HG03442 (cell line): ENCODE data around the gene SH3RF2.
"Not testable (repeated sequence)": the region's sequence is repeated elsewhere in the genome, so short reads cannot be mapped to it uniquely, and the experiment has no call there.

Experiments used
- ATAC-seq: cut with Tn5 transposase; IDR thresholded peaks from one replicate; pipeline ENCODE4 v1.9.1; 2021; ENCODE audit warnings: mild to moderate bottlenecking, moderate library complexity; ENCODE audit not compliant: unreplicated experiment

The SH3RF2 gene

GRCh38 chr5:145978171-145978570 is 41.8 kb downstream of the SH3RF2 start:
- ATAC-seq, result no peak

- no peak for ATAC-seq
Measured at GRCh38 chr5:145978708-145979107, 42.3 kb downstream of the SH3RF2 start.

- ATAC-seq, result no peak
Measured at GRCh38 chr5:145979270-145980223, 43.2 kb downstream of the SH3RF2 start.

GRCh38 chr5:145980259-145980658 is 43.9 kb downstream of the SH3RF2 start:
- no peak for ATAC-seq

GRCh38 chr5:145980718-145981117 is 44.3 kb downstream of the SH3RF2 start:
- no peak for ATAC-seq

- no peak for ATAC-seq
Measured at GRCh38 chr5:145981589-145982571, 45.5 kb downstream of the SH3RF2 start.

GRCh38 chr5:145982572-145983318 is 46.4 kb downstream of the SH3RF2 start:
- no peak for ATAC-seq

GRCh38 chr5:145983446-145983845 is 47.1 kb downstream of the SH3RF2 start:
- ATAC-seq, result no peak

GRCh38 chr5:145984072-145984471 is 47.7 kb downstream of the SH3RF2 start:
- ATAC-seq, result no peak

- ATAC-seq, result no peak
Measured at GRCh38 chr5:145987856-145988255, 51.5 kb downstream of the SH3RF2 start.

- no peak for ATAC-seq
Measured at GRCh38 chr5:145988993-145989392, 52.6 kb downstream of the SH3RF2 start.

GRCh38 chr5:145989428-145989827 is 53.0 kb downstream of the SH3RF2 start:
- no peak for ATAC-seq

GRCh38 chr5:145990170-145990569 is 53.8 kb downstream of the SH3RF2 start:
- no peak for ATAC-seq

GRCh38 chr5:145991044-145991575 is 54.7 kb downstream of the SH3RF2 start:
- ATAC-seq, result no peak

- ATAC-seq, result not testable (repeated sequence)
Measured at GRCh38 chr5:145993538-145993937, 57.2 kb downstream of the SH3RF2 start.

- ATAC-seq, result no peak
Measured at GRCh38 chr5:145996135-145996534, 59.8 kb downstream of the SH3RF2 start.

GRCh38 chr5:145999208-145999607 is 62.8 kb downstream of the SH3RF2 start:
- ATAC-seq, result no peak

GRCh38 chr5:146000072-146000471 is 63.7 kb downstream of the SH3RF2 start:
- no peak for ATAC-seq

- no peak for ATAC-seq
Measured at GRCh38 chr5:146001544-146002190, 65.3 kb downstream of the SH3RF2 start.

- ATAC-seq, result no peak
Measured at GRCh38 chr5:146002491-146002890, 66.1 kb downstream of the SH3RF2 start.
